Measurements from ENCODE around the gene ADH4. TPM values are rescaled to one million over a fixed set of nuclear protein-coding genes. Genes with fewer than 3 reads are reported as not detected.

ADH4 gene
- total and polyA plus RNA-seq, 10 donors, result 0.11 to 0.61 (median 0.34) TPM; not detected in 3

DNA sequence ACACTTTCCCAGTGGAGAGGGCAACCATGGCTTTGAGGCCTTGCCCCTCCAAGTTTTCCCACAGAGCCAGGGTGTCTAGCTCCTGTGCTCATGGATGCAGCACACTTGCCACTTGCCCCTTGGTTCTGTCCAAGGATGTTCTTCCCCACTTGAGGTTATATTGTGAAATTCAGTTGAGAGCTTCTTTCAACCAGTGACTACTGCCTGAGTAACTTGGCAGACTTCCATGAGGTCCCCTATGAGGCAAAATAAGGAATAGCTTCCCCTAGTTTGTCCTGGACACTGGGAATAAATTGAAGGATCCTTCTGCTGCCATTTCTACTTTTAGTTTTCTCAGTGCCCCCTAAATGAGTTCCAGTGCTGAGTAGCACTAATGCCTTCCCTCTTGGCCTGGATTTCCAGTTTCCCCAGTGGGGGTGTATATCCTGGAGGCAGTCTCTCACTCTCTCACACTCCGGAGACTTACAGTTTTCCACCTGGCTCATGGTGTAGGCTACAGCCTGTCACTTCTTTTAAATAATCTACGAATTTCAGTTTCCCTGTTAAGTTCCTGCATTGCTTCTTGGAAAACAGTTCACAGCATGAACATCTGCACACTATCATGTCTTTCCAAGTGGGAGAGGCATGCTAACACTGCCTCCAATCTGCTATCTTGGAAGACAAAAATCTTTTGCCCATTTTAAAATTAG lies 36.4 kb upstream of the ADH4 start:
- 66 to 80% (median 73%) methylated on average over 2 of the region's 2 CpGs for WGBS, 5 donors
- H3K4me1 ChIP-seq, result no peaks in the 10 kb centered on the region

DNA sequence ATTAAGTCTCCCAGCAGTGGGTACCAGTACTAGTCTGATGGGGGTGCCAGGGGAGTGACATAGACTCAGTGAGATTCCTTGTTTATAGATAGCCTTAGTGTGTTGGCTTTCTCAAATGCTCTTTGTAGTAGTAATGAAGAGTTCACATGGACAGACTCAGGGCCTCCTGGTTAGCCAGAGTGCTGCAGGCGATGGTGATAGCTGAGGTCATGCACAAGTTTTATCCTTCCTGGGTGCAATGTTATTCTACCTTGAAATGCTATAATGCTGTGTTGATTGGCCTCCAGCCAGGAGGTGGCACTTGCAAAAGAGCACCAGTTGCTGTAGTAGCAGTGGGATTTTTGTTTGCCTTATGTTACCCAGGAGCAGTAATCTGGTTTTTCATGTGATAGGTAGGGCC lies 35.5 kb upstream of the ADH4 start:
- WGBS, 5 donors, result 78 to 100% (median 100%) methylated on average over 1 of the region's 1 CpG
- H3K4me3 ChIP-seq, result no peak overlapping the region
- H3K9me3 ChIP-seq, result peaks cover 0 to 33% (median 15%) of the 10 kb centered on the region in 8 donors
- no peak for TF ChIP-seq POLR2AphosphoS5 (IDR thresholded peaks at IDR 0.05)
- TF ChIP-seq, protein P1, sequence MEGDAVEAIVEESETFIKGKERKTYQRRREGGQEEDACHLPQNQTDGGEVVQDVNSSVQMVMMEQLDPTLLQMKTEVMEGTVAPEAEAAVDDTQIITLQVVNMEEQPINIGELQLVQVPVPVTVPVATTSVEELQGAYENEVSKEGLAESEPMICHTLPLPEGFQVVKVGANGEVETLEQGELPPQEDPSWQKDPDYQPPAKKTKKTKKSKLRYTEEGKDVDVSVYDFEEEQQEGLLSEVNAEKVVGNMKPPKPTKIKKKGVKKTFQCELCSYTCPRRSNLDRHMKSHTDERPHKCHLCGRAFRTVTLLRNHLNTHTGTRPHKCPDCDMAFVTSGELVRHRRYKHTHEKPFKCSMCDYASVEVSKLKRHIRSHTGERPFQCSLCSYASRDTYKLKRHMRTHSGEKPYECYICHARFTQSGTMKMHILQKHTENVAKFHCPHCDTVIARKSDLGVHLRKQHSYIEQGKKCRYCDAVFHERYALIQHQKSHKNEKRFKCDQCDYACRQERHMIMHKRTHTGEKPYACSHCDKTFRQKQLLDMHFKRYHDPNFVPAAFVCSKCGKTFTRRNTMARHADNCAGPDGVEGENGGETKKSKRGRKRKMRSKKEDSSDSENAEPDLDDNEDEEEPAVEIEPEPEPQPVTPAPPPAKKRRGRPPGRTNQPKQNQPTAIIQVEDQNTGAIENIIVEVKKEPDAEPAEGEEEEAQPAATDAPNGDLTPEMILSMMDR (IDR thresholded peaks at IDR 0.05 in 8 of 11, conservative IDR thresholded peaks at IDR 0.05 in 3 of 11), result no peak
- no peak for TF ChIP-seq POLR2A (IDR thresholded peaks at IDR 0.05)
- no peaks in the 10 kb centered on the region for H3K4me1 ChIP-seq
- H3K27me3 ChIP-seq (replicated peaks in 1 of 7), result no peaks in the 10 kb centered on the region
- DNase-seq, result no peak
- peaks cover 0 to 5% (median 0%) of the 10 kb centered on the region in 6 donors for H3K36me3 ChIP-seq
- no peak overlapping the region for H3K27ac ChIP-seq
- intact Hi-C loops (cut with DNase I; ENCODE audit: low total_unique reads), result no loop called here

More for the DNA sequence above, 36.4 kb upstream of the ADH4 start:
- TF ChIP-seq, protein P1 (IDR thresholded peaks at IDR 0.05 in 8 of 11, conservative IDR thresholded peaks at IDR 0.05 in 3 of 11), result no peak
- TF ChIP-seq POLR2AphosphoS5 (IDR thresholded peaks at IDR 0.05) (no peak), POLR2A (IDR thresholded peaks at IDR 0.05) (no peak)
- intact Hi-C loops (cut with DNase I; ENCODE audit: low total_unique reads), result no loop called here
- Histone ChIP-seq H3K27ac (no peak overlapping the region), H3K36me3 (peaks cover 0 to 5% (median 0%) of the 10 kb centered on the region in 6 donors), H3K27me3 (replicated peaks in 1 of 7) (no peaks in the 10 kb centered on the region), H3K9me3 (peaks cover 0 to 42% (median 23%) of the 10 kb centered on the region in 8 donors), H3K4me3 (no peak overlapping the region)
- DNase-seq, result no peak

DNA sequence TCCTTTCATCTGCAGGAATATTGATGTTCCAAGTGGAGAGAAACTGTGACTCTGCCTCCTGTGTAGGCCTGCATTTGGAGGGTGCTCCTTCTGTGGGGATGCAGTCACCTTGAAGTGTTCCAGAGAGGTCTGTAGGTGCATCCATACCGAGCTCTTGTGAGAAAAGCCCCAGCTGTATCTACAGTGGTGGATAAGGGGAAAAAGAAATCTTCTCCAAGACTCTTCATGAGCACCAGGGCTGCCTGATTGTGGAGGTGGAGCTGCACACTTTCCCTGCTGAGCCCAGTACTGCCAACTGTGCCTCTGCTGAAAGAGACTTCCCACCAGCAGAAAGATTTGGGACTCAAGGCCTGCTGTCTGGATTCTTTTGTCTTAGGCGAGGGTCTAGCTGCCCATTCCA lies 35.1 kb upstream of the ADH4 start:
- no peak for DNase-seq
- intact Hi-C loops (cut with DNase I; ENCODE audit: low total_unique reads), result no loop called here
- Histone ChIP-seq H3K4me3 (no peak overlapping the region), H3K27me3 (replicated peaks in 1 of 7) (no peaks in the 10 kb centered on the region), H3K36me3 (peaks cover 0 to 5% (median 0%) of the 10 kb centered on the region in 6 donors), H3K4me1 (no peaks in the 10 kb centered on the region), H3K9me3 (peaks cover 0 to 30% (median 15%) of the 10 kb centered on the region in 8 donors), H3K27ac (no peak overlapping the region)
- 44 to 81% (median 72%) methylated on average over 1 to 2 of the region's 2 CpGs for WGBS, 5 donors
- TF ChIP-seq POLR2AphosphoS5 (IDR thresholded peaks at IDR 0.05) (no peak), POLR2A (IDR thresholded peaks at IDR 0.05) (no peak)
- TF ChIP-seq, protein P1 (IDR thresholded peaks at IDR 0.05 in 8 of 11, conservative IDR thresholded peaks at IDR 0.05 in 3 of 11), result no peak

DNA sequence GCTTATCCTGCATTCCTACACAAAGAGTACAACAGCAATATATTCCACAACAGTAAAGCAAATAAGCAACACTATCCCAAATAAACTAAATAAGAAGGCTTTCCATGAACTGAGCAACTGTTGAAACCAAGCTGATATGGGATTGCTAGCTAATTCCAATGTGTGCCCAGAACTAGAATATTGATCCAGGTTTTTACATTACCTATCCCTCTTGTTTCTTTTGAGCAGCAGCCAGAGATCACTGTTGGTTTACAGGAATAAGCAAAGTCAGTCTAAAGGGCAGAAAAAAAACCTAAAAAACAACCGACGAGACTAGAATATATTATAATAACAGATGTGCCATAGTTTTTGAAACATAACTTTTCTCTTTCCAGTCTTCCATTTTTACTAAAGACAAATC lies 22.4 kb upstream of the ADH4 start:
- Histone ChIP-seq H3K27ac (no peak overlapping the region), H3K9me3 (peaks cover 0 to 22% (median 6%) of the 10 kb centered on the region in 8 donors), H3K4me3 (no peak overlapping the region), H3K4me1 (no peaks in the 10 kb centered on the region), H3K36me3 (no peaks in the 10 kb centered on the region), H3K27me3 (replicated peaks in 1 of 7) (no peaks in the 10 kb centered on the region)
- no peak for DNase-seq
- WGBS, 5 donors, result 45 to 96% (median 70%) methylated on average over 2 of the region's 2 CpGs
- intact Hi-C loops (cut with DNase I; ENCODE audit: low total_unique reads), result no loop called here
- TF ChIP-seq POLR2AphosphoS5 (IDR thresholded peaks at IDR 0.05) (no peak), POLR2A (IDR thresholded peaks at IDR 0.05) (no peak)
- TF ChIP-seq, protein P1 (IDR thresholded peaks at IDR 0.05 in 8 of 11, conservative IDR thresholded peaks at IDR 0.05 in 3 of 11), result no peak

All from spleen (tissue), 11 donors.